ENCODE measurements around the gene CLIP1. TPM values are rescaled to one million over a fixed set of nuclear protein-coding genes. Genes with fewer than 3 reads are reported as not detected.

Gene CLIP1
- total RNA-seq, 1 donor from 2014 or later = 59.1 TPM

- H3K27ac Mint-ChIP-seq = peak overlapping the region; percentile 62
- H3K36me3 Mint-ChIP-seq = no peaks in the 10 kb centered on the region
- H3K4me1 Mint-ChIP-seq (ENCODE audit: unreplicated experiment) = peaks cover 6% of the 10 kb centered on the region
- no peak for DNase-seq (ENCODE audit: extremely low spot score, unreplicated experiment)
- H3K4me3 Mint-ChIP-seq = no peak overlapping the region
- no peaks in the 10 kb centered on the region for H3K27me3 Mint-ChIP-seq
- no peak for TF ChIP-seq CTCF (conservative IDR thresholded peaks at IDR 0.05)
- H3K9me3 Mint-ChIP-seq = no peaks in the 10 kb centered on the region
Measured at GRCh38 chr12:122460641-122461040, 38.2 kb upstream of the CLIP1 start.

GRCh38 chr12:122460061-122460460 lies 37.6 kb upstream of the CLIP1 start:
- no peak for TF ChIP-seq CTCF (conservative IDR thresholded peaks at IDR 0.05)
- H3K9me3 Mint-ChIP-seq = no peaks in the 10 kb centered on the region
- H3K4me3 Mint-ChIP-seq = no peak overlapping the region
- peaks cover 6% of the 10 kb centered on the region for H3K4me1 Mint-ChIP-seq (ENCODE audit: unreplicated experiment)
- no peaks in the 10 kb centered on the region for H3K36me3 Mint-ChIP-seq
- no peak overlapping the region for H3K27ac Mint-ChIP-seq
- H3K27me3 Mint-ChIP-seq = no peaks in the 10 kb centered on the region
- no peak for DNase-seq (ENCODE audit: extremely low spot score, unreplicated experiment)

- no peak for TF ChIP-seq CTCF (conservative IDR thresholded peaks at IDR 0.05)
- no peak overlapping the region for H3K4me3 Mint-ChIP-seq
- no peaks in the 10 kb centered on the region for H3K27me3 Mint-ChIP-seq
- no peaks in the 10 kb centered on the region for H3K36me3 Mint-ChIP-seq
- no peak for DNase-seq (ENCODE audit: extremely low spot score, unreplicated experiment)
- H3K27ac Mint-ChIP-seq = no peak overlapping the region
- H3K4me1 Mint-ChIP-seq (ENCODE audit: unreplicated experiment) = peaks cover 4% of the 10 kb centered on the region
- no peaks in the 10 kb centered on the region for H3K9me3 Mint-ChIP-seq
Measured at GRCh38 chr12:122459211-122459610, 36.7 kb upstream of the CLIP1 start.

- no peak for DNase-seq (ENCODE audit: extremely low spot score, unreplicated experiment)
- H3K9me3 Mint-ChIP-seq = no peaks in the 10 kb centered on the region
- no peaks in the 10 kb centered on the region for H3K27me3 Mint-ChIP-seq
- no peaks in the 10 kb centered on the region for H3K4me1 Mint-ChIP-seq (ENCODE audit: unreplicated experiment)
- H3K36me3 Mint-ChIP-seq = no peaks in the 10 kb centered on the region
- no peak overlapping the region for H3K27ac Mint-ChIP-seq
- no peak overlapping the region for H3K4me3 Mint-ChIP-seq
- TF ChIP-seq CTCF (conservative IDR thresholded peaks at IDR 0.05) = no peak
Measured at GRCh38 chr12:122458105-122459035, 35.9 kb upstream of the CLIP1 start.

GRCh38 chr12:122457627-122458026 lies 35.2 kb upstream of the CLIP1 start:
- DNase-seq (ENCODE audit: extremely low spot score, unreplicated experiment) = no peak
- no peak for TF ChIP-seq CTCF (conservative IDR thresholded peaks at IDR 0.05)
- Mint-ChIP-seq H3K9me3 (no peaks in the 10 kb centered on the region), H3K4me3 (no peak overlapping the region), H3K4me1 (ENCODE audit: unreplicated experiment) (no peaks in the 10 kb centered on the region), H3K27me3 (no peaks in the 10 kb centered on the region), H3K27ac (no peak overlapping the region), H3K36me3 (no peaks in the 10 kb centered on the region)

Data from type B pancreatic cell (in vitro differentiated cells).